ENCODE data around the gene WNT7A.
A peak's percentile ranks its signal among the peaks of the same experiment; 100 is the strongest.

The WNT7A gene

GRCh38 chr3:13895155-13896105, 15.6 kb upstream of the WNT7A start:
- no peak overlapping the region for H2BK120ac ChIP-seq (ENCODE audit: insufficient read depth, low read length, poor library complexity)
- H3K4me2 ChIP-seq (ENCODE audit: low read length), result peak overlapping the region; percentile 98
- peak overlapping the region; percentile 61 for H3K4me3 ChIP-seq (ENCODE audit: low read depth, low read length)
- H2AFZ ChIP-seq (ENCODE audit: insufficient read depth, low read length, poor library complexity), result peak overlapping the region; percentile 85
- H3K27me3 ChIP-seq (ENCODE audit: insufficient read depth, low read length), result peaks cover 6% of the 10 kb centered on the region
- H2AK5ac ChIP-seq (ENCODE audit: low read length), result no peak overlapping the region
- H4K91ac ChIP-seq (ENCODE audit: low read depth, low read length), result no peak overlapping the region
- H3K4me1 ChIP-seq (ENCODE audit: control insufficient read depth in 1 of 2, insufficient read depth in 2 of 2, low read length in 2 of 2), result peaks cover 7 to 9% of the 10 kb centered on the region in 2 experiments
- WGBS (ENCODE audit: extremely low coverage, insufficient coverage, insufficient read length), result no CpG with 5 or more reads among the region's 86 CpGs
- no peaks in the 10 kb centered on the region for H3K79me2 ChIP-seq (ENCODE audit: control insufficient read depth, insufficient read depth, low read length, poor library complexity)
- no peak overlapping the region for H2BK12ac ChIP-seq (ENCODE audit: low read length)
- H4K12ac ChIP-seq (ENCODE audit: low read depth, low read length), result no peak overlapping the region
- no peak overlapping the region for H3K14ac ChIP-seq (ENCODE audit: low read length)
- no peaks in the 10 kb centered on the region for H3K9me3 ChIP-seq (ENCODE audit: insufficient read depth, low read depth, low read length)
- no peaks in the 10 kb centered on the region for H3K79me1 ChIP-seq (ENCODE audit: low read length)
- peak; percentile 85 to 89 for DNase-seq
- H3K9ac ChIP-seq (ENCODE audit: low read length), result peak overlapping the region; percentile 57
- H2BK5ac ChIP-seq (ENCODE audit: low read depth, low read length, poor library complexity), result no peak overlapping the region
- no peaks in the 10 kb centered on the region for H3K36me3 ChIP-seq (ENCODE audit: control insufficient read depth in 1 of 2, insufficient read depth in 2 of 2, low read length in 2 of 2)
- no peak overlapping the region for H3K4ac ChIP-seq (ENCODE audit: low read depth, low read length)
- H3K27ac ChIP-seq (ENCODE audit: low read depth, low read length), result no peak overlapping the region
- no peak overlapping the region for H3K18ac ChIP-seq (ENCODE audit: low read length)
- no peak overlapping the region for H3K23ac ChIP-seq (ENCODE audit: low read length)
- H4K8ac ChIP-seq (ENCODE audit: low read depth, low read length), result peak overlapping the region; percentile 10

- no peaks in the 10 kb centered on the region for H3K36me3 ChIP-seq (ENCODE audit: control insufficient read depth in 1 of 2, insufficient read depth in 2 of 2, low read length in 2 of 2)
- no peak overlapping the region for H4K91ac ChIP-seq (ENCODE audit: low read depth, low read length)
- no peaks in the 10 kb centered on the region for H3K79me2 ChIP-seq (ENCODE audit: control insufficient read depth, insufficient read depth, low read length, poor library complexity)
- DNase-seq, result no peak
- peaks cover 7 to 9% of the 10 kb centered on the region in 2 experiments for H3K4me1 ChIP-seq (ENCODE audit: control insufficient read depth in 1 of 2, insufficient read depth in 2 of 2, low read length in 2 of 2)
- H3K23ac ChIP-seq (ENCODE audit: low read length), result no peak overlapping the region
- no CpG with 5 or more reads among the region's 20 CpGs for whole genome bisulfite sequencing (ENCODE audit: extremely low coverage, insufficient coverage, insufficient read length)
- peak overlapping the region; percentile 10 for H4K8ac ChIP-seq (ENCODE audit: low read depth, low read length)
- H3K9ac ChIP-seq (ENCODE audit: low read length), result peak overlapping the region; percentile 20
- H2BK120ac ChIP-seq (ENCODE audit: insufficient read depth, low read length, poor library complexity), result no peak overlapping the region
- H3K27ac ChIP-seq (ENCODE audit: low read depth, low read length), result no peak overlapping the region
- peak overlapping the region; percentile 98 for H3K4me2 ChIP-seq (ENCODE audit: low read length)
- H3K4me3 ChIP-seq (ENCODE audit: low read depth, low read length), result peak overlapping the region; percentile 22
- no peaks in the 10 kb centered on the region for H3K79me1 ChIP-seq (ENCODE audit: low read length)
- H2BK5ac ChIP-seq (ENCODE audit: low read depth, low read length, poor library complexity), result no peak overlapping the region
- no peak overlapping the region for H2BK12ac ChIP-seq (ENCODE audit: low read length)
- H3K14ac ChIP-seq (ENCODE audit: low read length), result no peak overlapping the region
- H4K12ac ChIP-seq (ENCODE audit: low read depth, low read length), result no peak overlapping the region
- H3K9me3 ChIP-seq (ENCODE audit: insufficient read depth, low read depth, low read length), result no peaks in the 10 kb centered on the region
- H3K18ac ChIP-seq (ENCODE audit: low read length), result no peak overlapping the region
- no peak overlapping the region for H3K4ac ChIP-seq (ENCODE audit: low read depth, low read length)
- H3K27me3 ChIP-seq (ENCODE audit: insufficient read depth, low read length), result peaks cover 6% of the 10 kb centered on the region
- no peak overlapping the region for H2AK5ac ChIP-seq (ENCODE audit: low read length)
- peak overlapping the region; percentile 12 for H2AFZ ChIP-seq (ENCODE audit: insufficient read depth, low read length, poor library complexity)
Measured at GRCh38 chr3:13894807-13895154, 14.9 kb upstream of the WNT7A start.

GRCh38 chr3:13894096-13894806, 14.4 kb upstream of the WNT7A start:
- no peak overlapping the region for H2BK120ac ChIP-seq (ENCODE audit: insufficient read depth, low read length, poor library complexity)
- peaks cover 7 to 9% of the 10 kb centered on the region in 2 experiments for H3K4me1 ChIP-seq (ENCODE audit: control insufficient read depth in 1 of 2, insufficient read depth in 2 of 2, low read length in 2 of 2)
- no peaks in the 10 kb centered on the region for H3K36me3 ChIP-seq (ENCODE audit: control insufficient read depth in 1 of 2, insufficient read depth in 2 of 2, low read length in 2 of 2)
- H2BK5ac ChIP-seq (ENCODE audit: low read depth, low read length, poor library complexity), result no peak overlapping the region
- no CpG with 5 or more reads among the region's 13 CpGs for WGBS (ENCODE audit: extremely low coverage, insufficient coverage, insufficient read length)
- no peak overlapping the region for H3K14ac ChIP-seq (ENCODE audit: low read length)
- DNase-seq, result no peak
- H2BK12ac ChIP-seq (ENCODE audit: low read length), result no peak overlapping the region
- H3K9me3 ChIP-seq (ENCODE audit: insufficient read depth, low read depth, low read length), result no peaks in the 10 kb centered on the region
- H3K27me3 ChIP-seq (ENCODE audit: insufficient read depth, low read length), result peaks cover 6% of the 10 kb centered on the region
- H3K4me2 ChIP-seq (ENCODE audit: low read length), result no peak overlapping the region
- H4K12ac ChIP-seq (ENCODE audit: low read depth, low read length), result no peak overlapping the region
- H3K79me2 ChIP-seq (ENCODE audit: control insufficient read depth, insufficient read depth, low read length, poor library complexity), result no peaks in the 10 kb centered on the region
- no peak overlapping the region for H3K23ac ChIP-seq (ENCODE audit: low read length)
- no peak overlapping the region for H4K91ac ChIP-seq (ENCODE audit: low read depth, low read length)
- H3K18ac ChIP-seq (ENCODE audit: low read length), result no peak overlapping the region
- H4K8ac ChIP-seq (ENCODE audit: low read depth, low read length), result no peak overlapping the region
- no peak overlapping the region for H3K27ac ChIP-seq (ENCODE audit: low read depth, low read length)
- H3K4ac ChIP-seq (ENCODE audit: low read depth, low read length), result no peak overlapping the region
- no peak overlapping the region for H3K4me3 ChIP-seq (ENCODE audit: low read depth, low read length)
- no peaks in the 10 kb centered on the region for H3K79me1 ChIP-seq (ENCODE audit: low read length)
- H2AFZ ChIP-seq (ENCODE audit: insufficient read depth, low read length, poor library complexity), result no peak overlapping the region
- H3K9ac ChIP-seq (ENCODE audit: low read length), result no peak overlapping the region
- no peak overlapping the region for H2AK5ac ChIP-seq (ENCODE audit: low read length)

GRCh38 chr3:13892304-13892703, 12.4 kb upstream of the WNT7A start:
- Histone ChIP-seq H3K14ac (ENCODE audit: low read length) (no peak overlapping the region), H2AFZ (ENCODE audit: insufficient read depth, low read length, poor library complexity) (no peak overlapping the region), H3K4ac (ENCODE audit: low read depth, low read length) (no peak overlapping the region), H3K23ac (ENCODE audit: low read length) (no peak overlapping the region), H3K27me3 (ENCODE audit: insufficient read depth, low read length) (peaks cover 6% of the 10 kb centered on the region), H3K9me3 (ENCODE audit: insufficient read depth, low read depth, low read length) (no peaks in the 10 kb centered on the region), H3K4me1 (ENCODE audit: control insufficient read depth in 1 of 2, insufficient read depth in 2 of 2, low read length in 2 of 2) (peaks cover 7 to 9% of the 10 kb centered on the region in 2 experiments), H3K18ac (ENCODE audit: low read length) (no peak overlapping the region), H4K8ac (ENCODE audit: low read depth, low read length) (no peak overlapping the region), H3K36me3 (ENCODE audit: control insufficient read depth in 1 of 2, insufficient read depth in 2 of 2, low read length in 2 of 2) (no peaks in the 10 kb centered on the region), H3K9ac (ENCODE audit: low read length) (no peak overlapping the region), H3K27ac (ENCODE audit: low read depth, low read length) (no peak overlapping the region), H3K79me2 (ENCODE audit: control insufficient read depth, insufficient read depth, low read length, poor library complexity) (no peaks in the 10 kb centered on the region), H3K4me2 (ENCODE audit: low read length) (no peak overlapping the region), H3K4me3 (ENCODE audit: low read depth, low read length) (no peak overlapping the region), H2AK5ac (ENCODE audit: low read length) (no peak overlapping the region), H2BK5ac (ENCODE audit: low read depth, low read length, poor library complexity) (no peak overlapping the region), H4K12ac (ENCODE audit: low read depth, low read length) (no peak overlapping the region), H3K79me1 (ENCODE audit: low read length) (no peaks in the 10 kb centered on the region), H4K91ac (ENCODE audit: low read depth, low read length) (no peak overlapping the region), H2BK120ac (ENCODE audit: insufficient read depth, low read length, poor library complexity) (no peak overlapping the region), H2BK12ac (ENCODE audit: low read length) (no peak overlapping the region)
- DNase-seq, result no peak
- no CpG with 5 or more reads among the region's 2 CpGs for WGBS (ENCODE audit: extremely low coverage, insufficient coverage, insufficient read length)
